ENCODE data around the gene ACP1. TPM values are rescaled to one million over a fixed set of nuclear protein-coding genes. Genes with fewer than 3 reads are reported as not detected.
A peak's percentile ranks its signal among the peaks of the same experiment; 100 is the strongest.

The ACP1 gene
- total and polyA plus RNA-seq, 10 of the 15 experiments (the other 5 are each of a cell fraction or from before 2014, with no cell fraction given), result 120 to 468 (median 175) TPM

DNA sequence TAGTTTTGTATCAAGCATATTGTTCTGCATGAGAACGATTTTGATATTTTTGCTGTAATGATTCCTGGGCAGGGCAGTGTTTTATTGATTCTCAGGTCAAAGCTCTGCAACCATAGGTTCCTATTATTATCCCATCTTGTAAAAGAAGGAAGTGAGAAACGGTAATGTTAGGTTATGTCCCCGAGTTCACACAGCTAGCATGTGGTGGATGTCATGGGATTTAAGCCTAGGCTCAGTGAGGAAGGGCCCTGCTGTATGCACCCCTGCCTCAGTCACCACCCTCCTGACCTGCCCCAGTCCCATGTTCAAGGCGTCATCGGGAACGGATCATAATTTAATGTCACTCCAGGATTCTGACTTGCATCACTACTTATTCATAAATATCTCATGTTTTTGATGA is 10.7 kb downstream of the ACP1 start (continued):
- TF ChIP-seq, protein P1, sequence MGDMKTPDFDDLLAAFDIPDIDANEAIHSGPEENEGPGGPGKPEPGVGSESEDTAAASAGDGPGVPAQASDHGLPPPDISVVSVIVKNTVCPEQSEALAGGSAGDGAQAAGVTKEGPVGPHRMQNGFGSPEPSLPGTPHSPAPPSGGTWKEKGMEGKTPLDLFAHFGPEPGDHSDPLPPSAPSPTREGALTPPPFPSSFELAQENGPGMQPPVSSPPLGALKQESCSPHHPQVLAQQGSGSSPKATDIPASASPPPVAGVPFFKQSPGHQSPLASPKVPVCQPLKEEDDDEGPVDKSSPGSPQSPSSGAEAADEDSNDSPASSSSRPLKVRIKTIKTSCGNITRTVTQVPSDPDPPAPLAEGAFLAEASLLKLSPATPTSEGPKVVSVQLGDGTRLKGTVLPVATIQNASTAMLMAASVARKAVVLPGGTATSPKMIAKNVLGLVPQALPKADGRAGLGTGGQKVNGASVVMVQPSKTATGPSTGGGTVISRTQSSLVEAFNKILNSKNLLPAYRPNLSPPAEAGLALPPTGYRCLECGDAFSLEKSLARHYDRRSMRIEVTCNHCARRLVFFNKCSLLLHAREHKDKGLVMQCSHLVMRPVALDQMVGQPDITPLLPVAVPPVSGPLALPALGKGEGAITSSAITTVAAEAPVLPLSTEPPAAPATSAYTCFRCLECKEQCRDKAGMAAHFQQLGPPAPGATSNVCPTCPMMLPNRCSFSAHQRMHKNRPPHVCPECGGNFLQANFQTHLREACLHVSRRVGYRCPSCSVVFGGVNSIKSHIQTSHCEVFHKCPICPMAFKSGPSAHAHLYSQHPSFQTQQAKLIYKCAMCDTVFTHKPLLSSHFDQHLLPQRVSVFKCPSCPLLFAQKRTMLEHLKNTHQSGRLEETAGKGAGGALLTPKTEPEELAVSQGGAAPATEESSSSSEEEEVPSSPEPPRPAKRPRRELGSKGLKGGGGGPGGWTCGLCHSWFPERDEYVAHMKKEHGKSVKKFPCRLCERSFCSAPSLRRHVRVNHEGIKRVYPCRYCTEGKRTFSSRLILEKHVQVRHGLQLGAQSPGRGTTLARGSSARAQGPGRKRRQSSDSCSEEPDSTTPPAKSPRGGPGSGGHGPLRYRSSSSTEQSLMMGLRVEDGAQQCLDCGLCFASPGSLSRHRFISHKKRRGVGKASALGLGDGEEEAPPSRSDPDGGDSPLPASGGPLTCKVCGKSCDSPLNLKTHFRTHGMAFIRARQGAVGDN (IDR thresholded peaks at IDR 0.05), result peak; percentile 33; the same call in 1 of the 2 replicates
- TF ChIP-seq, protein P2, sequence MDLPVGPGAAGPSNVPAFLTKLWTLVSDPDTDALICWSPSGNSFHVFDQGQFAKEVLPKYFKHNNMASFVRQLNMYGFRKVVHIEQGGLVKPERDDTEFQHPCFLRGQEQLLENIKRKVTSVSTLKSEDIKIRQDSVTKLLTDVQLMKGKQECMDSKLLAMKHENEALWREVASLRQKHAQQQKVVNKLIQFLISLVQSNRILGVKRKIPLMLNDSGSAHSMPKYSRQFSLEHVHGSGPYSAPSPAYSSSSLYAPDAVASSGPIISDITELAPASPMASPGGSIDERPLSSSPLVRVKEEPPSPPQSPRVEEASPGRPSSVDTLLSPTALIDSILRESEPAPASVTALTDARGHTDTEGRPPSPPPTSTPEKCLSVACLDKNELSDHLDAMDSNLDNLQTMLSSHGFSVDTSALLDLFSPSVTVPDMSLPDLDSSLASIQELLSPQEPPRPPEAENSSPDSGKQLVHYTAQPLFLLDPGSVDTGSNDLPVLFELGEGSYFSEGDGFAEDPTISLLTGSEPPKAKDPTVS (IDR thresholded peaks at IDR 0.05; ENCODE audit: low read depth, low read length), result no peak
- TF ChIP-seq POU2F2 (IDR thresholded peaks at IDR 0.05; ENCODE audit: borderline replicate concordance, low read depth, low read length) (no peak), RB1 (IDR thresholded peaks at IDR 0.05; ENCODE audit: borderline replicate concordance) (no peak), EP300 (IDR thresholded peaks at IDR 0.05; ENCODE audit: borderline replicate concordance in 1 of 2, control insufficient read depth in 1 of 2, low read depth in 2 of 2, low read length in 2 of 2) (peak; percentile 27 to 54; a peak in 3 of 4 replicates), BHLHE40 (IDR thresholded peaks at IDR 0.05; ENCODE audit: borderline replicate concordance in 1 of 2, low read depth in 2 of 2, low read length in 1 of 2) (peak in 1 of 2 experiments; percentile 10; a peak in 1 of 4 replicates), JUNB (IDR thresholded peaks at IDR 0.05) (no peak), IKZF2 (IDR thresholded peaks at IDR 0.05) (peak; percentile 23 to 30; a peak in 2 of 4 replicates), IKZF1 (conservative IDR thresholded peaks at IDR 0.05) (peak; percentile 34; the same call in 1 of the 2 replicates), DPF2 (IDR thresholded peaks at IDR 0.05) (peak; percentile 45; the same call in 1 of the 2 replicates), EED (IDR thresholded peaks at IDR 0.05; ENCODE audit: low read depth) (0 out of 2 replicates have a peak, but pooled peaks have one; percentile 25), ZNF217 (IDR thresholded peaks at IDR 0.05) (no peak), SPI1 (IDR thresholded peaks at IDR 0.05; ENCODE audit: borderline replicate concordance, insufficient read depth, low read depth, low read length) (peak; percentile 96), IRF4 (IDR thresholded peaks at IDR 0.05; ENCODE audit: low read depth, low read length) (0 out of 2 replicates have a peak, but pooled peaks have one; percentile 43)
- TF ChIP-seq, protein P3, sequence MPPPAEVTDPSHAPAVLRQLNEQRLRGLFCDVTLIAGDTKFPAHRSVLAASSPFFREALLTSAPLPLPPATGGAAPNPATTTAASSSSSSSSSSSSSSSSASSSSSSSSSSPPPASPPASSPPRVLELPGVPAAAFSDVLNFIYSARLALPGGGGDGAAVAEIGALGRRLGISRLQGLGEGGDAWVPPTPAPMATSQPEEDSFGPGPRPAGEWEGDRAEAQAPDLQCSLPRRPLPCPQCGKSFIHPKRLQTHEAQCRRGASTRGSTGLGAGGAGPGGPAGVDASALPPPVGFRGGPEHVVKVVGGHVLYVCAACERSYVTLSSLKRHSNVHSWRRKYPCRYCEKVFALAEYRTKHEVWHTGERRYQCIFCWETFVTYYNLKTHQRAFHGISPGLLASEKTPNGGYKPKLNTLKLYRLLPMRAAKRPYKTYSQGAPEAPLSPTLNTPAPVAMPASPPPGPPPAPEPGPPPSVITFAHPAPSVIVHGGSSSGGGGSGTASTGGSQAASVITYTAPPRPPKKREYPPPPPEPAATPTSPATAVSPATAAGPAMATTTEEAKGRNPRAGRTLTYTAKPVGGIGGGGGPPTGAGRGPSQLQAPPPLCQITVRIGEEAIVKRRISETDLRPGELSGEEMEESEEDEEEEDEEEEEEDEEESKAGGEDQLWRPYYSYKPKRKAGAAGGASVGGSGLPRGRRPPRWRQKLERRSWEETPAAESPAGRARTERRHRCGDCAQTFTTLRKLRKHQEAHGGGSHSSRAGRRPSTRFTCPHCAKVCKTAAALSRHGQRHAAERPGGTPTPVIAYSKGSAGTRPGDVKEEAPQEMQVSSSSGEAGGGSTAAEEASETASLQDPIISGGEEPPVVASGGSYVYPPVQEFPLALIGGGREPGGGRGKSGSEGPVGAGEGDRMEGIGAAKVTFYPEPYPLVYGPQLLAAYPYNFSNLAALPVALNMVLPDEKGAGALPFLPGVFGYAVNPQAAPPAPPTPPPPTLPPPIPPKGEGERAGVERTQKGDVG (CRISPR knock-in tag; IDR thresholded peaks at IDR 0.05), result no peak
